T-cell (primary cell): ENCODE data around the gene RUNX1. TPM values are rescaled to one million over a fixed set of nuclear protein-coding genes. Genes with fewer than 3 reads are reported as not detected.
"Not testable (repeated sequence)": the region's sequence is repeated elsewhere in the genome, so short reads cannot be mapped to it uniquely, and the experiment has no call there.

ENCODE experiments used
- ATAC-seq, 4 experiments: fragments of 200-7000 bp in 3 of 4; fragments of 150-1000 bp in 1 of 4; cut with Tn5 transposase; replicated peaks in 1 of 4; 1 replicate in 3 of 4; 2 replicates in 1 of 4; pipeline ENCODE4 v1.10.0; 2021; ENCODE audit warnings: moderate library complexity in 3 of 4, mild to moderate bottlenecking in 2 of 4, moderate number of reproducible peaks in 1 of 4
- CTCF ChIA-PET, 2 donors: fragments of 300-600 bp; sonication (Branson Sonifier 250); formaldehyde crosslinking; loops; one replicate each; lab custom pipeline; 2022; ENCODE audit warnings: antibody characterized with exemption in 2 of 2; lab: Charles Lee
- POLR2A ChIA-PET, 2 donors: fragments of 300-600 bp; sonication (Branson Sonifier 250); formaldehyde crosslinking; loops; one replicate each; lab custom pipeline; 2022; ENCODE audit warnings: antibody characterized with exemption in 2 of 2; lab: Charles Lee
- DNase-seq, 35 experiments: peaks; one replicate each; pipeline versions ENCODE4 v3.0.0 to v3.0.0-alpha.2; 2013 to 2023
- H3K27ac ChIP-seq: one replicate; pipeline ENCODE4 v1.5.1; 2013; ENCODE audit warnings: low read length
- H3K27me3 ChIP-seq, 2 experiments: replicated peaks in 1 of 2; 1 replicate in 1 of 2; 2 replicates in 1 of 2; pipeline versions ENCODE4 v1.6.1 to v1.7.0; 2013; ENCODE audit warnings: low read length in 1 of 2, mixed read lengths in 1 of 2; ENCODE audit not compliant: control insufficient read depth in 2 of 2, insufficient read depth in 2 of 2; ENCODE audit errors: extremely low read depth in 1 of 2
- H3K36me3 ChIP-seq, 2 donors: 1 replicate in 1 of 2; 2 replicates in 1 of 2; pipeline versions ENCODE4 v1.6.1 to v1.7.0; 2013; ENCODE audit warnings: low read length in 1 of 2; ENCODE audit not compliant: control insufficient read depth in 2 of 2, insufficient read depth in 1 of 2; ENCODE audit errors: extremely low read depth in 1 of 2
- H3K4me1 ChIP-seq, 2 experiments: 1 replicate in 1 of 2; 2 replicates in 1 of 2; pipeline versions ENCODE4 v1.6.1 to v1.7.0; 2013; ENCODE audit warnings: low read length in 2 of 2, mixed read lengths in 1 of 2; ENCODE audit not compliant: insufficient read depth in 2 of 2, control insufficient read depth in 1 of 2; ENCODE audit errors: extremely low read depth in 1 of 2
- H3K4me3 ChIP-seq, 2 donors: 1 replicate in 1 of 2; 2 replicates in 1 of 2; pipeline versions ENCODE4 v1.5.1 to v1.7.0; 2013; ENCODE audit warnings: mild to moderate bottlenecking in 2 of 2, low read length in 1 of 2, moderate library complexity in 1 of 2; ENCODE audit not compliant: control insufficient read depth in 1 of 2; ENCODE audit errors: extremely low read depth in 1 of 2
- H3K9me3 ChIP-seq: 2 replicates; pipeline ENCODE4 v1.7.0; 2013
- H3K27ac Mint-ChIP-seq, 2 donors: one replicate each; pipeline ENCODE4 v1.8.0; 2020 to 2021; ENCODE audit warnings: mild to moderate bottlenecking in 2 of 2, mixed read lengths in 2 of 2
- H3K27me3 Mint-ChIP-seq, 2 donors: one replicate each; pipeline ENCODE4 v1.8.0; 2021 to 2022; ENCODE audit warnings: mixed read lengths in 2 of 2
- H3K36me3 Mint-ChIP-seq: one replicate; pipeline ENCODE4 v1.8.0; 2021; ENCODE audit warnings: mixed read lengths
- H3K4me1 Mint-ChIP-seq, 3 donors: one replicate each; pipeline ENCODE4 v1.8.0; 2020 to 2022; ENCODE audit warnings: mixed read lengths in 3 of 3, mild to moderate bottlenecking in 1 of 3
- H3K4me3 Mint-ChIP-seq, 3 donors: one replicate each; pipeline ENCODE4 v1.8.0; 2020 to 2022; ENCODE audit warnings: mild to moderate bottlenecking in 3 of 3, mixed read lengths in 3 of 3, moderate library complexity in 3 of 3
- H3K9me3 Mint-ChIP-seq, 3 donors: one replicate each; pipeline ENCODE4 v1.8.0; 2020 to 2022; ENCODE audit warnings: mixed read lengths in 3 of 3
- WGBS: methylation state at CpG from one replicate; pipeline ENCODE4 v1.1.5; 2013; ENCODE audit warnings: missing lambda C conversion rate; ENCODE audit not compliant: insufficient coverage; 5-methylcytosine and 5-hydroxymethylcytosine counted together
- total RNA-seq, 35 experiments: library from RNA in 6 of 35; stranded (reverse) in 6 of 35; fragments of 120-200 nt in 1 of 35; gene quantifications; one replicate each; pipeline versions ENCODE4 v1.2.1 to v1.2.4 and lab custom pipeline; 2013 to 2026

RUNX1 gene
- total RNA-seq, 5 donors from 2014 or later (not counting 1 experiment from before 2014, with no cell fraction given): 87.0 to 117 (median 104) TPM

DNA sequence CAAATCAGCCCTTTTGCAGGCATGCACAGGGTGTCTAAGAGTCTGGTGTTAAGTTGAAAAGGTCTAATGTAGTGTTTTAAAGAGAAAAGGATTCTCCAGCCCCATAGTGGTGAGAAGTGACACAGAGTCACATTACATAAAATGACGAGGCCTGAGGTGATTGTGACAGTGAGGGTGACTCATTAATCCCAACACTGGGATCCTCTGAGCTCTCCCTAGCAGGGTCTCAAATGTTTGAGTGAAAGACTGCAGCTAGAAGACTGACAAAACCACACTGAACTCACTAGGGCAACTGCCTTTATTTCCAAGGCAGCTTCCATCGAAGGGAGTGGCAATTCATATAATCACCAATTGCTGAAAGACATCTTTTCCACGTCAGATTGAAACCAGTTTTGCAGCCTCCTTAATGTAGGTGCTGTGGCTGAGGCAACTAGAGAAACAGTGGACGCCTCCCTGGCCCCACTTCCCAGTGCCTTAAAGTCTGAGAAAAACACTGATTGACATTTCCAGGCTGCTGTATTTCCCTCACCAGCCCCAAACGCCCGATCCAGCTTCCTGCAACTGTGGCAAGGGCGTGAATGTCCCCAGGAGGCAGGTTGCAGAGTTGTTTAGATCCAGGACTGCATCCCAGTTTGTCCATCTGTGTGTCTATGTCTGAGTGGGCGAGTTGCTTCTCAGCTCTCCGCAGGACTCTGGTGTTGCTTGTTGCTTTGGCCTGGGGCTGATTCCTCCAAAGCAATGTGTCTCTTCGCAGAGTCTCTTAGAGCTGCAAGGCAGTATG lies 81.4 kb downstream of the RUNX1 start:
- CTCF ChIA-PET: interaction anchor here (0.9 to 1.6 kb wide), 2 partner anchors 8 to 21 kb away, joined by 3 to 4 read pairs; no protein-coding TSS in a partner anchor
- Mint-ChIP-seq H3K9me3 (no peaks in the 10 kb centered on the region), H3K4me1 (peaks cover 93 to 96% (median 94%) of the 10 kb centered on the region in 3 donors), H3K27me3 (no peaks in the 10 kb centered on the region), H3K4me3 (peak overlapping the region in 2 of 3 donors; percentile 50 to 75), H3K36me3 (peaks cover 42% of the 10 kb centered on the region), H3K27ac (peak overlapping the region; percentile 91 to 95)
- H3K4me1 ChIP-seq: peaks cover 61 to 70% of the 10 kb centered on the region in 2 experiments
- POLR2A ChIA-PET: interaction anchor here in 1 of 2 donors (0.5 kb wide), 1 partner anchor 1025 kb away, joined by 3 read pairs; no protein-coding TSS in a partner anchor
- DNase-seq (no peak), ATAC-seq (peak in 3 of 4 experiments; percentile 24 to 30 (median 29))
- no peak overlapping the region for H3K4me3 ChIP-seq
- H3K27me3 ChIP-seq: no peaks in the 10 kb centered on the region
- WGBS: 75% methylated on average over 6 of the region's 10 CpGs
- peaks cover 0 to 18% of the 10 kb centered on the region in 2 donors for H3K36me3 ChIP-seq
- no peaks in the 10 kb centered on the region for H3K9me3 ChIP-seq
- H3K27ac ChIP-seq: no peak overlapping the region

DNA sequence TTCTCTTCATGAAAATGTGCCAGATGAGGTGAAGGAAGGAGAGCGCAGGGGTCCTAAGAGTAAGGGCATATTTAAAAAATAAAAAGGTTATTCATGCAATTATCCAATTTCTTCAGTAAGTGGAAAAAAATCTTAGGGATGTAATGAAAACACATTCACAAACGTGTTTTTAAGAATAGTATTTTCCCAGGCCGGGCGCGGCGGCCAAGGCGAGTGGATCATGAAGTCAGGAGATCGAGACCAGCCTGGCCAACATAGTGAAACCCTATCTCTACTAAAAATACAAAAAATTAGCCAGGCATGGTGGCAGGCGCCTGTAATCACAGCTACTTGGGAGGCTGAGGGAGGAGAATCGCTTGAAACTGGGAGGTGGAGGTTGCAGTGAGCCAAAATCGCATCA lies 82.2 kb downstream of the RUNX1 start:
- CTCF ChIA-PET, H3K9me3 ChIP-seq, H3K27me3 Mint-ChIP-seq, H3K9me3 Mint-ChIP-seq, H3K4me3 ChIP-seq, H3K27ac ChIP-seq, H3K27me3 ChIP-seq, H3K27ac Mint-ChIP-seq, ATAC-seq, DNase-seq: not testable (repeated sequence)
- Histone ChIP-seq H3K36me3 (peaks cover 0 to 18% of the 10 kb centered on the region in 2 donors), H3K4me1 (peaks cover 59 to 71% of the 10 kb centered on the region in 2 experiments)
- Mint-ChIP-seq H3K4me1 (peaks cover 93 to 96% (median 94%) of the 10 kb centered on the region in 3 donors), H3K36me3 (peaks cover 37% of the 10 kb centered on the region), H3K4me3 (peak overlapping the region in 1 of 3 donors; percentile 75)
- WGBS: no CpG with 5 or more reads among the region's 11 CpGs
- POLR2A ChIA-PET: interaction anchor here in 1 of 2 donors (0.5 kb wide), 1 partner anchor 1024 kb away, joined by 3 read pairs; no protein-coding TSS in a partner anchor

DNA sequence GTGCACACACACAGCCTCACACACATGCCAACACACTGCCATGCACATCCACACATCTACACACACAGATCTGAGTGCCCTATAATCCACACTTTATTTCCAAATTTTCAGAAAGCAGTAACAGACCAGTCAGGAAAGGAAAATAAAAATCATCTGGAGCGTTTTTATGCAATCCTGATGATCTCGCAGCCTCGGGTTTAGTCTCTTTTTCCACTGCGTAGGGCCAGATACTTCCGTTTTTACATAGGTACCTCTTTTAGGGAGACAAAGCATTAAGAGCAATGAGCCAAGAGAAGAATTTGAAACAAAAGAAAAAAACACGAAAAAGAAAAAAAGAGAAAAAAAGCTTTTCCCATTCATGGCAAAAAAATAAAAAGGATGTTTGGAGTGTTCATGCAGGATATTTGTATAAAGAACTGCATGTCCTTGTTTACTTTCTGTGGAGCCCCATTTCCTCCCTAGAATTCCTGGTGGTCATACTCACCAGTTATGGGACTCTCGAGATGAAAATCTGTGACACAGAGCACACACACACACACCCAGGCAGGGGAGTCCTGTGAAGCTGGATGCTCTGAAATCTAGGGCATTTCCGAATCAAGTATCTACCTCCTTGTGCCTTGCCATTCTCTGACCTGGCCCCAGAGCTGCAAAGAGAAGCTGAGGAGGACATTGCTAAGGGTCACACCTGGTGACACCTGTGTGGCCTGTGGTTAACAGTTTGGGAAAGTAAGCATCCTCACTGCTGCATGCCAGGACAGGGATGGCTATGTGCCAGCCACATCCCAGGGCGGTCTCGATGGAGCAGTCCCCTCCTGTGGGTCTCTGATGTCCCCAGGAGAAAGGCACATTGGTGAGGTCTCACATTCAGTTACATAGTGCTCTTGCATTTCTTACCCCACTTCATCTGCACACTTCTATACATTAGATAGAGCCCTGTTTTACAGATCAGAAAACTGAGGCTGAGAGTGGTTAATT lies 83.6 kb downstream of the RUNX1 start:
- peak overlapping the region in 1 of 3 donors; percentile 31 for H3K4me3 Mint-ChIP-seq
- H3K4me1 ChIP-seq: peaks cover 53 to 68% of the 10 kb centered on the region in 2 experiments

DNA sequence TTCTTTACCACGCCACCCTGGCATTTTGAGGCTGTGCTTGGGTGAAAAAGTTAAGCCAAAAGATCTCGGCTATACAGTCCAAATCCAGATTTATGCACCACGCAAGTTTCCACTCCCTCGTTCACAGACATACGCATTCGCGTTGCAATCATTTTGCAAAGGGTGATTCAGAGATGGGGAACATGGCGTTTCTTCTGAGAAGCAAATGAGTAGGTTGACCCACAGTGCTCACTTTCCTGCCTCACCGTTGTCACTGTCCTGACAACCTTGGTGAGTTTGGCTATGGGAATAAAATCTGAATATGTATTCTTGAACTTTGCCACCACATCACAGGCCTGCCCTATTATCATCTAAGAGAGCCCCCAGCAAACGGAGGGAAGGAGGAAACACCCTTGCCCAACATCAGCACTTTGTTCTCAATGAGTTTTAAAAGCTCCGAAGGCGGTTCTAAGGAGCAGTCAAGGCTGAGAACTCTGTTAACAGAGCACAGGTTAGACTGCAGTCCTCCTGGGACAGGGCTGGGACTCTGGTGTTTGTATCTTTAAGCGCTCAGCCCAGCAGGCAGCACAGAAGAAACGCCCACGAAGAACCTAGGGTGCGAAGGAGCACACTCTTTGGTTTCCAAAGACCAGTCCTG lies 86.4 kb downstream of the RUNX1 start:
- no peak for DNase-seq
- peak overlapping the region in 1 of 2 donors; percentile 32 for H3K4me3 ChIP-seq
- H3K27me3 ChIP-seq: no peaks in the 10 kb centered on the region
- Mint-ChIP-seq H3K36me3 (peaks cover 45% of the 10 kb centered on the region), H3K4me1 (peaks cover 80 to 86% (median 83%) of the 10 kb centered on the region in 3 donors), H3K9me3 (no peaks in the 10 kb centered on the region), H3K27me3 (no peaks in the 10 kb centered on the region), H3K4me3 (peak overlapping the region; percentile 50 to 70 (median 60)), H3K27ac (peak overlapping the region; percentile 79 to 83)
- ATAC-seq: peak; percentile 7 to 59 (median 55)
- 54% methylated on average over 7 of the region's 16 CpGs for WGBS
- H3K27ac ChIP-seq: no peak overlapping the region
- ChIA-PET POLR2A (interaction anchor here in 1 of 2 donors (1.0 kb wide), 1 partner anchor 13 kb away, joined by 4 read pairs; no protein-coding TSS in a partner anchor), CTCF (no interaction called here)
- no peaks in the 10 kb centered on the region for H3K9me3 ChIP-seq
- H3K36me3 ChIP-seq: peaks cover 0 to 16% of the 10 kb centered on the region in 2 donors
- H3K4me1 ChIP-seq: peaks cover 29 to 54% of the 10 kb centered on the region in 2 experiments

More for the DNA sequence above, 83.6 kb downstream of the RUNX1 start:
- no peak for DNase-seq
- ATAC-seq: no peak
- Mint-ChIP-seq H3K27me3 (no peaks in the 10 kb centered on the region), H3K9me3 (no peaks in the 10 kb centered on the region), H3K36me3 (peaks cover 39% of the 10 kb centered on the region), H3K27ac (peak overlapping the region; percentile 9 to 40), H3K4me1 (peaks cover 87 to 93% (median 90%) of the 10 kb centered on the region in 3 donors)
- peaks cover 0 to 16% of the 10 kb centered on the region in 2 donors for H3K36me3 ChIP-seq
- H3K27ac ChIP-seq: no peak overlapping the region
- no peak overlapping the region for H3K4me3 ChIP-seq
- ChIA-PET CTCF (interaction anchor here in 1 of 2 donors (0.6 kb wide), 1 partner anchor 89 kb away, joined by 3 read pairs; no protein-coding TSS in a partner anchor), POLR2A (no interaction called here)
- H3K27me3 ChIP-seq: no peaks in the 10 kb centered on the region
- H3K9me3 ChIP-seq: no peaks in the 10 kb centered on the region
- no CpG with 5 or more reads among the region's 10 CpGs for WGBS

DNA sequence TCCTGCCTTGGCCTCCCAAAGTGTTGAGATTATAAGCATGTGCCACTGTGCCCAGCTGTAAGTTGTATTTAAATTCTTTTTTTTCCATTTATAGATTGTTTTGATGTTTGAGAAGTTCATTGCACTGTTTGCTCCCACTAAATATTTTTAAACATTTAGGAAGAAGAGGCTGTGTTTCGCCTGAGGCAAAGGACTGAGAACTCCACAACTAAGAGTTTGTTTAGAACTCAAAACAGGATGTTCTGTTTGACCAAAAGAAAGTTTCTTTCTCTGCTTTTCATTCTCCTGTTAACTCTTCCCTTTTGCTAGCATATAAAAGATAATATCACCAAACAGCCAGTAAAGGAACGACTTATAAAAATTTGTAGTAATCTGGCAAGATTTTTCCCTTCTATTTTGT lies 87.0 kb downstream of the RUNX1 start:
- Histone ChIP-seq H3K4me1 (peaks cover 29 to 54% of the 10 kb centered on the region in 2 experiments), H3K4me3 (no peak overlapping the region), H3K9me3 (no peaks in the 10 kb centered on the region), H3K36me3 (peaks cover under 1 to 13% of the 10 kb centered on the region in 2 donors), H3K27ac (no peak overlapping the region), H3K27me3 (no peaks in the 10 kb centered on the region)
- peaks cover 44% of the 10 kb centered on the region for H3K36me3 Mint-ChIP-seq
- no peaks in the 10 kb centered on the region for H3K9me3 Mint-ChIP-seq
- H3K4me1 Mint-ChIP-seq: peaks cover 76 to 87% (median 83%) of the 10 kb centered on the region in 3 donors
- POLR2A ChIA-PET: no interaction called here
- WGBS: no CpG with 5 or more reads among the region's 2 CpGs
- ATAC-seq (no peak), DNase-seq (no peak)
- peak overlapping the region; percentile 50 to 70 (median 60) for H3K4me3 Mint-ChIP-seq
- CTCF ChIA-PET: no interaction called here
- peak overlapping the region; percentile 79 to 83 for H3K27ac Mint-ChIP-seq
- no peaks in the 10 kb centered on the region for H3K27me3 Mint-ChIP-seq
